Measurements from ENCODE around the gene MCU. TPM values are rescaled to one million over a fixed set of nuclear protein-coding genes. Genes with fewer than 3 reads are reported as not detected.
A peak's percentile ranks its signal among the peaks of the same experiment; 100 is the strongest.

Gene MCU
- total and polyA plus RNA-seq, 7 experiments from 2014 or later = 4.8 to 14.3 (median 10.7) TPM

DNA sequence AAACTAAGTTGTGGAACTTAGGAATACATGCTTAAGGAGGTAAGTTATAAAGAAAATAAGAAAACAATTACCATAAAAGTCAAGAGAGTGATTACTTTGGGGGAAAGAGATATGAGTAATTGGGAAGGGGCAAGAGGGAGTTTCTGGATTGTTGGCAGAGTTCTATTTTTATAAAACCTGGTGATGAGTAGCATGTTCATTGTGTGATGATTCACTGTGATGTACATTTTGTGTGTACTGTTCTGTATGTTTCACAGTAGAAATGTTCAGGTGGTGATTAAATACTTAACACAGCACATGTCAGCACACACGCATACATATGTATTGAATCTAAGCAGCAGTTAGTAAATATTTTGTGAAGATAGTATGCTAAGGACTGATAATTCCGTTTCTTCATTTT, 191.9 kb downstream of the MCU start:
- Histone ChIP-seq H3K36me3 (ENCODE audit: control insufficient read depth in 2 of 3, insufficient read depth in 3 of 3, low read length in 3 of 3) (no peaks in the 10 kb centered on the region), H3K4me3 (ENCODE audit: low read length) (no peak overlapping the region), H3K9me3 (ENCODE audit: control insufficient read depth in 2 of 3, low read length in 3 of 3) (no peaks in the 10 kb centered on the region), H3K27ac (ENCODE audit: low read depth, low read length) (no peak overlapping the region), H3K4me1 (ENCODE audit: control insufficient read depth in 2 of 2, insufficient read depth in 2 of 2, low read length in 2 of 2) (peaks cover 0 to 6% of the 10 kb centered on the region in 2 donors), H3K27me3 (ENCODE audit: control insufficient read depth in 2 of 2, insufficient read depth in 2 of 2, low read length in 2 of 2) (no peaks in the 10 kb centered on the region)
- CTCF ChIA-PET = no interaction called here
- no peak for ATAC-seq
- POLR2A ChIA-PET = no interaction called here
- H3K27ac Mint-ChIP-seq = no peak overlapping the region
- H3K4me3 Mint-ChIP-seq = no peak overlapping the region
- intact Hi-C loops (cut with micrococcal nuclease) = no loop called here
- no peak for DNase-seq
- H3K9me3 Mint-ChIP-seq = peaks cover 0 to 24% (median 8%) of the 10 kb centered on the region in 11 donors
- H3K36me3 Mint-ChIP-seq = peaks cover 11 to 57% (median 44%) of the 10 kb centered on the region in 5 donors
- no peaks in the 10 kb centered on the region for H3K27me3 Mint-ChIP-seq
- peaks cover 5 to 19% (median 12%) of the 10 kb centered on the region in 7 donors for H3K4me1 Mint-ChIP-seq

DNA sequence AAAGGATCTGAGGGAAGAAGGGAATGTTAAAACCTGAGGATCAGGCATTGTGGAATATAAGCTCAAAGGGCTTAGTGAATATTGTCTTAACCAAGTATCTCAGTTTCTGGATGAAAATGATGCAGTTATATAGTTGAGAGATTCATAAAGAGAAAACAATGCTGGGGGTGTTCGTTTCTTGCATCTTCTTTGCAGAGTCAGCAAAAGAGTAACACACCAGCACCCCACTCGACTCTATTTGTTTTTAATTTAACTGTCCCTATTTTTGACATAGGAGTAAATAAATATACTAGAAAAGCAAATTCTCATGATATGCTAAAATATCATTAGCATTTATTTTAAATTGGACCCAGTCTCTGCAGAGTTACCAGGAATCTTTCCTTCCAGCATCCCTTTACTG, 194.0 kb downstream of the MCU start:
- H3K27ac ChIP-seq (ENCODE audit: low read depth, low read length) = no peak overlapping the region
- H3K27ac Mint-ChIP-seq = peak overlapping the region in 1 of 9 donors; percentile 5
- ATAC-seq (no peak), DNase-seq (no peak)
- POLR2A ChIA-PET = no interaction called here
- H3K27me3 Mint-ChIP-seq = no peaks in the 10 kb centered on the region
- H3K4me3 ChIP-seq (ENCODE audit: low read length) = no peak overlapping the region
- no peaks in the 10 kb centered on the region for H3K9me3 ChIP-seq (ENCODE audit: control insufficient read depth in 2 of 3, low read length in 3 of 3)
- H3K4me3 Mint-ChIP-seq = no peak overlapping the region
- peaks cover 0 to 6% of the 10 kb centered on the region in 2 donors for H3K4me1 ChIP-seq (ENCODE audit: control insufficient read depth in 2 of 2, insufficient read depth in 2 of 2, low read length in 2 of 2)
- H3K9me3 Mint-ChIP-seq = peaks cover 0 to 19% (median 7%) of the 10 kb centered on the region in 11 donors
- no peaks in the 10 kb centered on the region for H3K36me3 ChIP-seq (ENCODE audit: control insufficient read depth in 2 of 3, insufficient read depth in 3 of 3, low read length in 3 of 3)
- intact Hi-C loops (cut with micrococcal nuclease) = no loop called here
- peaks cover 5 to 19% (median 12%) of the 10 kb centered on the region in 7 donors for H3K4me1 Mint-ChIP-seq
- H3K36me3 Mint-ChIP-seq = peaks cover 9 to 46% (median 34%) of the 10 kb centered on the region in 5 donors
- CTCF ChIA-PET = no interaction called here
- no peaks in the 10 kb centered on the region for H3K27me3 ChIP-seq (ENCODE audit: control insufficient read depth in 2 of 2, insufficient read depth in 2 of 2, low read length in 2 of 2)

DNA sequence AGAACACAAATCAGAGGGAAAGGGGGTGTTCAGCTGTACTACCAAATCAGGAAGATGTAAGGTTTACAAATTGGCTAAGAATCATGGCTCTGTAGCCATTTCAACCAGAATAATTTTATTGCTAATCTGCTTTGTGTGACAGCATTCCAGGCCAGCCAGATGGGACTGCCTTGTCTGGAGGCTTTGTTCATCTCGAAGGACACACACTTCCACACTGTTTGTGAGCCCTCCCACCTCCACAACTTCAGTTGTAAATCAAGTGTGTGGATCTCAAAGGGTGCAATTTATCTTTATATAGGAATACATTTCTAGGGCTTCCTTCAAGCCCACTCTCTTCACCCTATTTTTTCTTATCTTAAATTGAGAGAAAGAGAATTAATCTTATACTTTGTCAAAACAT, 194.7 kb downstream of the MCU start:
- intact Hi-C loops (cut with micrococcal nuclease) = no loop called here
- Mint-ChIP-seq H3K4me1 (peaks cover 5 to 19% (median 12%) of the 10 kb centered on the region in 7 donors), H3K4me3 (no peak overlapping the region), H3K27me3 (no peaks in the 10 kb centered on the region), H3K9me3 (peaks cover 0 to 13% (median 5%) of the 10 kb centered on the region in 11 donors), H3K27ac (peak overlapping the region in 1 of 9 donors; percentile 27), H3K36me3 (peaks cover 9 to 42% (median 34%) of the 10 kb centered on the region in 5 donors)
- Histone ChIP-seq H3K4me1 (ENCODE audit: control insufficient read depth in 2 of 2, insufficient read depth in 2 of 2, low read length in 2 of 2) (peaks cover 0 to 6% of the 10 kb centered on the region in 2 donors), H3K9me3 (ENCODE audit: control insufficient read depth in 2 of 3, low read length in 3 of 3) (no peaks in the 10 kb centered on the region), H3K36me3 (ENCODE audit: control insufficient read depth in 2 of 3, insufficient read depth in 3 of 3, low read length in 3 of 3) (no peaks in the 10 kb centered on the region), H3K27me3 (ENCODE audit: control insufficient read depth in 2 of 2, insufficient read depth in 2 of 2, low read length in 2 of 2) (no peaks in the 10 kb centered on the region), H3K27ac (ENCODE audit: low read depth, low read length) (no peak overlapping the region), H3K4me3 (ENCODE audit: low read length) (no peak overlapping the region)
- ATAC-seq (no peak), DNase-seq (no peak)
- CTCF ChIA-PET = no interaction called here
- POLR2A ChIA-PET = no interaction called here

DNA sequence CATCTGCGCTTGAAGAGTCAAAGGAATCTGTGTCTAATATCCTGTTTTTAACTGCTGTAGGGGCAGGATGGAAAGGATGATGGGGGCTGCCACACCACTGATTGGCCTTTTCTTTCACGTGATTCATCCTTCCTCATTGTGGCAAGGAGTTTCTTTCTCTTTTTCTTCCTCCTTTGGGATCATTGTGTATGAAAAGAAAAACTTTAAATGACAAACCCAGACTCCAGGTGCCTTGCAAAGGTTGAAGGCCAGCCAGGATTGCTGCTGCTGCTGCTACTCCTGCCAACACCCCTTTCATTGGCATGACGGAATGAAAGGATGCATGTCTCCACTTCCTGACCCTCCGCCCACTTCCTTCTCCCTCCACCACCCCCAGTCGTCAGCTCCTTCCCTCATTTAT, 195.1 kb downstream of the MCU start:
- Mint-ChIP-seq H3K27me3 (no peaks in the 10 kb centered on the region), H3K9me3 (peaks cover 0 to 9% (median 4%) of the 10 kb centered on the region in 11 donors), H3K4me1 (peaks cover 5 to 19% (median 12%) of the 10 kb centered on the region in 7 donors), H3K27ac (peak overlapping the region in 4 of 9 donors; percentile 25 to 63 (median 34)), H3K36me3 (peaks cover 9 to 38% (median 34%) of the 10 kb centered on the region in 5 donors), H3K4me3 (peak overlapping the region in 7 of 10 donors; percentile 2 to 44 (median 11))
- H3K27ac ChIP-seq (ENCODE audit: low read depth, low read length) = no peak overlapping the region
- no peak overlapping the region for H3K4me3 ChIP-seq (ENCODE audit: low read length)
- no peak for ATAC-seq
- H3K9me3 ChIP-seq (ENCODE audit: control insufficient read depth in 2 of 3, low read length in 3 of 3) = no peaks in the 10 kb centered on the region
- ChIA-PET POLR2A (no interaction called here), CTCF (no interaction called here)
- no peaks in the 10 kb centered on the region for H3K36me3 ChIP-seq (ENCODE audit: control insufficient read depth in 2 of 3, insufficient read depth in 3 of 3, low read length in 3 of 3)
- H3K4me1 ChIP-seq (ENCODE audit: control insufficient read depth in 2 of 2, insufficient read depth in 2 of 2, low read length in 2 of 2) = peaks cover 0 to 6% of the 10 kb centered on the region in 2 donors
- H3K27me3 ChIP-seq (ENCODE audit: control insufficient read depth in 2 of 2, insufficient read depth in 2 of 2, low read length in 2 of 2) = no peaks in the 10 kb centered on the region
- intact Hi-C loops (cut with micrococcal nuclease) = no loop called here
- DNase-seq = no peak

DNA sequence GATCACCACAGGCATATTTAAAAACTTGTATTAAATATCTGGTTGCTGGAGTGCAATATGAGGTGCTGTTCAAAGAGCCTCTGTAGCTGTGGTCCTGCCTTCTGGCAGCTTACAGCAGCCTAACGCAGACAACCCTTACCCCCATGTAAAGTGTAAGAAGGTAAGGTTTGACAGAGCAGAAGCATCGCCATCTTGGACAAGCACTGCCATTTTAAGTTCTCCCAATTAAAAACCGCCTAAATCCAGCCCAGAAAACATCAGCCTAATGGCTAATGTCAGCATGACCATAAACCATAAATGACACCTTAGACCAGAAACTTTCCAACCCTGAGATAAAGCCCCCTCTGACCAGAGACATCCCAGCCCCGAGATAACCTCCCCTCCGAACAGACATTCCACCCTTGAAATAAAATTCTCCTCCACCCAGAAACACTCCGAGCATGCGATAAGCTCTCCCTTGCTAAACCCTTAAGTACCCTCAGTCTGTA, 196.3 kb downstream of the MCU start:
- intact Hi-C loops (cut with micrococcal nuclease) = no loop called here
- Mint-ChIP-seq H3K9me3 (peaks cover 0 to 3% (median 0%) of the 10 kb centered on the region in 11 donors), H3K36me3 (peaks cover 9 to 29% (median 25%) of the 10 kb centered on the region in 5 donors), H3K4me3 (no peak overlapping the region), H3K4me1 (peaks cover 5 to 19% (median 12%) of the 10 kb centered on the region in 7 donors), H3K27me3 (no peaks in the 10 kb centered on the region), H3K27ac (peak overlapping the region in 2 of 9 donors; percentile 23 to 93)
- Histone ChIP-seq H3K4me3 (ENCODE audit: low read length) (no peak overlapping the region), H3K27me3 (ENCODE audit: control insufficient read depth in 2 of 2, insufficient read depth in 2 of 2, low read length in 2 of 2) (no peaks in the 10 kb centered on the region), H3K4me1 (ENCODE audit: control insufficient read depth in 2 of 2, insufficient read depth in 2 of 2, low read length in 2 of 2) (peaks cover 0 to 6% of the 10 kb centered on the region in 2 donors), H3K27ac (ENCODE audit: low read depth, low read length) (no peak overlapping the region), H3K9me3 (ENCODE audit: control insufficient read depth in 2 of 3, low read length in 3 of 3) (no peaks in the 10 kb centered on the region), H3K36me3 (ENCODE audit: control insufficient read depth in 2 of 3, insufficient read depth in 3 of 3, low read length in 3 of 3) (no peaks in the 10 kb centered on the region)
- ATAC-seq (no peak), DNase-seq (no peak)
- CTCF ChIA-PET = no interaction called here
- POLR2A ChIA-PET = no interaction called here

DNA sequence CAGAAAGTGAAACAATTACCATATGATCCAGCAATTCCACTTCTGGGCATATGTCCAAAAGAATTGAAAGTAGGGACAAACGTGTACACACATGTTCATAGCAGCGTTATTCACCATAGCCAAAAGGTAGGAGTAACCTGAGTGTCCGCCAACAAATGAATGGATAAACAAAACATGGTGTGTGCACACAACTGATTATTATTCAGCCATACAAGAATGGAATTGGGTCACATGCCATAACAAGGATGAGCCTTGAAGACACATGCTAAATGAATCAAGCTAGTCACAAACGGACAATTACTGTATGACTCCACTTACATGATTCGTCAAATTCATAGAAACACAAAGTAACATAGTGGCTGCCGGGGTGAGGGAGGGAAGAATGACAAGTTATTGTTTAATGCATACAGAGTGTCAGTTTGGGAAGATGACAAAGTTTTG, 197.5 kb downstream of the MCU start:
- POLR2A ChIA-PET = no interaction called here
- no peak for ATAC-seq
- no peak overlapping the region for H3K27ac ChIP-seq (ENCODE audit: low read depth, low read length)
- Mint-ChIP-seq H3K36me3 (peaks cover 9 to 23% (median 18%) of the 10 kb centered on the region in 5 donors), H3K27me3 (peaks cover 0 to 6% (median 3%) of the 10 kb centered on the region in 5 donors), H3K4me3 (no peak overlapping the region), H3K27ac (no peak overlapping the region), H3K4me1 (peaks cover 5 to 19% (median 12%) of the 10 kb centered on the region in 7 donors), H3K9me3 (peaks cover 0 to 3% (median 0%) of the 10 kb centered on the region in 11 donors)
- H3K9me3 ChIP-seq (ENCODE audit: control insufficient read depth in 2 of 3, low read length in 3 of 3) = no peaks in the 10 kb centered on the region
- intact Hi-C loops (cut with micrococcal nuclease) = no loop called here
- H3K4me1 ChIP-seq (ENCODE audit: control insufficient read depth in 2 of 2, insufficient read depth in 2 of 2, low read length in 2 of 2) = peaks cover 0 to 6% of the 10 kb centered on the region in 2 donors
- CTCF ChIA-PET = no interaction called here
- no peak overlapping the region for H3K4me3 ChIP-seq (ENCODE audit: low read length)
- no peaks in the 10 kb centered on the region for H3K27me3 ChIP-seq (ENCODE audit: control insufficient read depth in 2 of 2, insufficient read depth in 2 of 2, low read length in 2 of 2)
- no peaks in the 10 kb centered on the region for H3K36me3 ChIP-seq (ENCODE audit: control insufficient read depth in 2 of 3, insufficient read depth in 3 of 3, low read length in 3 of 3)
- DNase-seq = no peak

DNA sequence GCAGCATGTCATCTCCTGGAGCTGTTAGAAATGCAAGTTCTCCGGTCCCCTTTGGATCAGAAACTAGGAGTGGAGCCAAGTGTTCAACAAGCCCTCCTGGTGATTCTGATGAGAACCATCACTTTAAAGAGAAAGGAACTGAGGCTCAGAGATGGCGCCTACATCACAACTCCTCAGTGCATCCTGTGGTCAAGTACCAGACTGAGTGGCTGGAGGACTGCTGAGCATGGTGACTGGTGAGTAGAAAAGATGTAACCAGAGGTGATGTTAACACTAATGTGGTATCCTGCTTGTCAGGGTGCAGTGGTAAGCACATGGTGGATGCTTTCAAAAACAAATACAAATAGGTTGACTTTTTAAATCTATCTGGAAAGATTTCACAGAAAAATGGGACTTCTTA, 198.1 kb downstream of the MCU start:
- H3K4me3 Mint-ChIP-seq = no peak overlapping the region
- no peaks in the 10 kb centered on the region for H3K9me3 ChIP-seq (ENCODE audit: control insufficient read depth in 2 of 3, low read length in 3 of 3)
- peaks cover 5 to 19% (median 12%) of the 10 kb centered on the region in 7 donors for H3K4me1 Mint-ChIP-seq
- no peak overlapping the region for H3K4me3 ChIP-seq (ENCODE audit: low read length)
- intact Hi-C loops (cut with micrococcal nuclease) = no loop called here
- no peaks in the 10 kb centered on the region for H3K27me3 ChIP-seq (ENCODE audit: control insufficient read depth in 2 of 2, insufficient read depth in 2 of 2, low read length in 2 of 2)
- H3K36me3 ChIP-seq (ENCODE audit: control insufficient read depth in 2 of 3, insufficient read depth in 3 of 3, low read length in 3 of 3) = no peaks in the 10 kb centered on the region
- ChIA-PET CTCF (no interaction called here), POLR2A (no interaction called here)
- peaks cover 9 to 23% (median 17%) of the 10 kb centered on the region in 5 donors for H3K36me3 Mint-ChIP-seq
- H3K27ac ChIP-seq (ENCODE audit: low read depth, low read length) = no peak overlapping the region
- peaks cover 0 to 3% (median 0%) of the 10 kb centered on the region in 11 donors for H3K9me3 Mint-ChIP-seq
- H3K4me1 ChIP-seq (ENCODE audit: control insufficient read depth in 2 of 2, insufficient read depth in 2 of 2, low read length in 2 of 2) = peaks cover 0 to 6% of the 10 kb centered on the region in 2 donors
- no peak for DNase-seq
- H3K27ac Mint-ChIP-seq = peak overlapping the region in 1 of 9 donors; percentile 25
- no peak for ATAC-seq
- peaks cover 0 to 10% (median 7%) of the 10 kb centered on the region in 5 donors for H3K27me3 Mint-ChIP-seq

All from naive thymus-derived CD4-positive, alpha-beta T cell (primary cell).